GM23338 (cell line): ENCODE measurements around the gene TINAG. TPM values are rescaled to one million over a fixed set of nuclear protein-coding genes. Genes with fewer than 3 reads are reported as not detected.

Experiments used
- ATAC-seq: fragments of 200-7000 bp; cut with Tn5 transposase; 3 replicates; pipeline ENCODE4 v1.9.1; 2020
- DNase-seq: peaks from one replicate; pipeline ENCODE4 v3.0.0-alpha.2; 2015; ENCODE audit warnings: low spot score
- H2AFZ ChIP-seq: fragments of 200-600 bp; sonication (generic); 2 replicates; pipeline ENCODE4 v1.8.0; 2016; ENCODE audit warnings: antibody characterized with exemption, mild to moderate bottlenecking, moderate library complexity
- H3F3A ChIP-seq: fragments of 200-600 bp; sonication (generic); replicated peaks from 2 replicates; pipeline ENCODE4 v1.8.0; 2017; ENCODE audit warnings: antibody characterized with exemption, mixed run types, low read depth
- H3K27ac ChIP-seq: fragments of 200-600 bp; sonication (generic); 2 replicates; pipeline ENCODE4 v1.6.1; 2016; ENCODE audit warnings: low read depth
- H3K27me3 ChIP-seq: fragments of 200-600 bp; sonication (generic); 2 replicates; pipeline ENCODE4 v1.8.0; 2016; ENCODE audit warnings: mild to moderate bottlenecking, mixed run types, moderate library complexity; ENCODE audit not compliant: insufficient read depth
- H3K36me3 ChIP-seq: fragments of 200-600 bp; sonication (generic); 2 replicates; pipeline ENCODE4 v1.8.0; 2016; ENCODE audit warnings: mild to moderate bottlenecking; ENCODE audit not compliant: insufficient read depth
- H3K4me1 ChIP-seq: fragments of 200-600 bp; sonication (generic); 2 replicates; pipeline ENCODE4 v1.8.0; 2016; ENCODE audit warnings: mild to moderate bottlenecking, moderate library complexity; ENCODE audit not compliant: insufficient read depth
- H3K4me2 ChIP-seq: fragments of 200-600 bp; sonication (generic); 2 replicates; pipeline ENCODE4 v1.7.1; 2017; ENCODE audit warnings: mixed run types
- H3K4me3 ChIP-seq: fragments of 200-600 bp; sonication (generic); 2 replicates; pipeline ENCODE4 v1.6.1; 2016; ENCODE audit warnings: mixed run types
- H3K79me2 ChIP-seq: fragments of 200-600 bp; sonication (generic); replicated peaks from 2 replicates; pipeline ENCODE4 v1.8.0; 2017; ENCODE audit warnings: mild to moderate bottlenecking; ENCODE audit not compliant: insufficient read depth
- H3K9me2 ChIP-seq: fragments of 200-600 bp; sonication (generic); 2 replicates; pipeline ENCODE4 v1.8.0; 2017; ENCODE audit not compliant: insufficient read depth
- H4K20me1 ChIP-seq: fragments of 200-600 bp; sonication (generic); replicated peaks from 2 replicates; pipeline ENCODE4 v1.8.0; 2017; ENCODE audit warnings: mild to moderate bottlenecking; ENCODE audit not compliant: insufficient read depth
- H3K27ac Mint-ChIP-seq: 2 replicates; pipeline ENCODE4 v1.8.0; 2020; ENCODE audit warnings: inconsistent platforms, mild to moderate bottlenecking, moderate library complexity, mixed read lengths
- H3K27me3 Mint-ChIP-seq: 3 replicates; pipeline ENCODE4 v1.8.0; 2022; ENCODE audit warnings: low read depth, mild to moderate bottlenecking, moderate library complexity, mixed read lengths, inconsistent platforms; ENCODE audit not compliant: insufficient read depth, poor library complexity
- H3K36me3 Mint-ChIP-seq: 3 replicates; pipeline ENCODE4 v1.8.0; 2021; ENCODE audit warnings: low read depth, mild to moderate bottlenecking, inconsistent platforms, moderate library complexity, mixed read lengths
- H3K4me1 Mint-ChIP-seq: 3 replicates; pipeline ENCODE4 v1.8.0; 2020; ENCODE audit warnings: mild to moderate bottlenecking, inconsistent platforms, mixed read lengths
- H3K4me3 Mint-ChIP-seq: 3 replicates; pipeline ENCODE4 v1.8.0; 2021; ENCODE audit warnings: moderate library complexity, mild to moderate bottlenecking, inconsistent platforms, mixed read lengths
- H3K9me3 Mint-ChIP-seq: 3 replicates; pipeline ENCODE4 v1.8.0; 2020; ENCODE audit warnings: moderate library complexity, mild to moderate bottlenecking, inconsistent platforms, mixed read lengths
- EZH2 ChIP-seq: fragments of 200-600 bp; sonication (generic); IDR thresholded peaks from one replicate; pipeline ENCODE4 v1.8.0; 2017; ENCODE audit warnings: antibody characterized with exemption, mild to moderate bottlenecking, low read depth; ENCODE audit not compliant: unreplicated experiment
- NANOG ChIP-seq: IDR thresholded peaks from 2 replicates; pipeline ENCODE4 v1.6.1; 2016; ENCODE audit warnings: antibody characterized with exemption, borderline replicate concordance
- POLR2AphosphoS5 ChIP-seq: IDR thresholded peaks from 2 replicates; pipeline ENCODE4 v1.6.1; 2016; ENCODE audit warnings: antibody characterized with exemption, low read depth
- STAT1 ChIP-seq: IDR thresholded peaks from one replicate; pipeline ENCODE4 v1.6.1; 2016; ENCODE audit warnings: antibody characterized with exemption; ENCODE audit not compliant: unreplicated experiment
- ZNF114 ChIP-seq: fragments of 250-450 bp; sonication (Bioruptor Pico); IDR thresholded peaks from 2 replicates; pipeline ENCODE4 v1.5.0; 2020; ENCODE audit warnings: mild to moderate bottlenecking, moderate library complexity
- ZNF331 ChIP-seq: fragments of 250-450 bp; sonication (Bioruptor Pico); IDR thresholded peaks from 2 replicates; pipeline ENCODE4 v1.5.0; 2020; ENCODE audit warnings: low read depth, mild to moderate bottlenecking, moderate library complexity
- polyA plus RNA-seq: library from polyadenylated mRNA; unstranded; fragments of >200 nt; fragmentation: Nextera tagmentation; extraction: Ambion mirVana; gene quantifications from 2 replicates; pipeline ENCODE4 v1.2.1, GENCODE V29; 2016
- total RNA-seq: library from RNA; depleted of rRNA; stranded (reverse); fragments of >200 nt; shearing (Covaris generic); gene quantifications from 2 replicates; pipeline ENCODE4 v1.2.3, GENCODE V29; 2014
- TF ChIP-seq, protein P1 (sequence below): fragments of 250-450 bp; sonication (Bioruptor Pico); IDR thresholded peaks from 2 replicates; pipeline ENCODE4 v1.5.0; 2020; ENCODE audit warnings: mild to moderate bottlenecking, moderate library complexity
- TF ChIP-seq, protein P2 (sequence below): IDR thresholded peaks from 2 replicates; pipeline ENCODE4 v1.6.1; 2016; ENCODE audit warnings: antibody characterized with exemption
- TF ChIP-seq, protein P3 (sequence below), 2 experiments: fragments of 200-600 bp in 1 of 2; sonication (generic) in 1 of 2; conservative IDR thresholded peaks; 2 replicates each; pipeline versions ENCODE4 v1.5.1 to v1.6.1; 2016 to 2017; ENCODE audit warnings: antibody characterized with exemption in 2 of 2, low read depth in 2 of 2, mild to moderate bottlenecking in 2 of 2, moderate library complexity in 1 of 2

The TINAG gene
- total and polyA plus RNA-seq, 2 experiments from 2014 or later: not detected

DNA sequence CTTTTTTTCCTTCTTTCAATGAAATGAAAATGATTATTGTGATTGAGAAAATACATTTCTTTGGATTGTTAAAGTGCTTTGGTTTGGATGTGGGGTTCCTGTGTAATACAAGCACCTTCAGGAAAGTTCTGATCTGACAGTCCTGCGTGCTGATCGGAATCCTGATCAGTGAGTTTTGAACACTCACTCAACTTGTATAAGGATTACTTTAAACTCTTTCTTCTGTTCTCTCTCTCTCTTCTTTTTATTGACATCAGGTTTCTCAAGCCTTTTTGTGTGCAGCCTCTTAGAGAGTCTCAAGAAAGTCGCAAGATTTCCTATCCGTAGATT lies 710 bp downstream of the TINAG start:
- Histone ChIP-seq H3K27ac (no peak overlapping the region), H3K27me3 (no peaks in the 10 kb centered on the region), H3K79me2 (no peaks in the 10 kb centered on the region), H3F3A (no peaks in the 10 kb centered on the region), H2AFZ (peak overlapping the region; percentile 33; the same call in 1 of the 2 replicates), H3K4me1 (peaks cover 6% of the 10 kb centered on the region; the same call in 1 of the 2 replicates), H3K4me2 (no peak overlapping the region), H3K9me2 (peaks cover 18% of the 10 kb centered on the region), H3K4me3 (no peak overlapping the region), H3K36me3 (no peaks in the 10 kb centered on the region), H4K20me1 (no peaks in the 10 kb centered on the region)
- Mint-ChIP-seq H3K4me1 (peaks cover 3% of the 10 kb centered on the region; the same call in 1 of the 3 replicates), H3K36me3 (no peaks in the 10 kb centered on the region), H3K9me3 (no peaks in the 10 kb centered on the region), H3K27ac (no peak overlapping the region), H3K27me3 (peaks cover 2% of the 10 kb centered on the region), H3K4me3 (no peak overlapping the region)
- TF ChIP-seq, protein P1, sequence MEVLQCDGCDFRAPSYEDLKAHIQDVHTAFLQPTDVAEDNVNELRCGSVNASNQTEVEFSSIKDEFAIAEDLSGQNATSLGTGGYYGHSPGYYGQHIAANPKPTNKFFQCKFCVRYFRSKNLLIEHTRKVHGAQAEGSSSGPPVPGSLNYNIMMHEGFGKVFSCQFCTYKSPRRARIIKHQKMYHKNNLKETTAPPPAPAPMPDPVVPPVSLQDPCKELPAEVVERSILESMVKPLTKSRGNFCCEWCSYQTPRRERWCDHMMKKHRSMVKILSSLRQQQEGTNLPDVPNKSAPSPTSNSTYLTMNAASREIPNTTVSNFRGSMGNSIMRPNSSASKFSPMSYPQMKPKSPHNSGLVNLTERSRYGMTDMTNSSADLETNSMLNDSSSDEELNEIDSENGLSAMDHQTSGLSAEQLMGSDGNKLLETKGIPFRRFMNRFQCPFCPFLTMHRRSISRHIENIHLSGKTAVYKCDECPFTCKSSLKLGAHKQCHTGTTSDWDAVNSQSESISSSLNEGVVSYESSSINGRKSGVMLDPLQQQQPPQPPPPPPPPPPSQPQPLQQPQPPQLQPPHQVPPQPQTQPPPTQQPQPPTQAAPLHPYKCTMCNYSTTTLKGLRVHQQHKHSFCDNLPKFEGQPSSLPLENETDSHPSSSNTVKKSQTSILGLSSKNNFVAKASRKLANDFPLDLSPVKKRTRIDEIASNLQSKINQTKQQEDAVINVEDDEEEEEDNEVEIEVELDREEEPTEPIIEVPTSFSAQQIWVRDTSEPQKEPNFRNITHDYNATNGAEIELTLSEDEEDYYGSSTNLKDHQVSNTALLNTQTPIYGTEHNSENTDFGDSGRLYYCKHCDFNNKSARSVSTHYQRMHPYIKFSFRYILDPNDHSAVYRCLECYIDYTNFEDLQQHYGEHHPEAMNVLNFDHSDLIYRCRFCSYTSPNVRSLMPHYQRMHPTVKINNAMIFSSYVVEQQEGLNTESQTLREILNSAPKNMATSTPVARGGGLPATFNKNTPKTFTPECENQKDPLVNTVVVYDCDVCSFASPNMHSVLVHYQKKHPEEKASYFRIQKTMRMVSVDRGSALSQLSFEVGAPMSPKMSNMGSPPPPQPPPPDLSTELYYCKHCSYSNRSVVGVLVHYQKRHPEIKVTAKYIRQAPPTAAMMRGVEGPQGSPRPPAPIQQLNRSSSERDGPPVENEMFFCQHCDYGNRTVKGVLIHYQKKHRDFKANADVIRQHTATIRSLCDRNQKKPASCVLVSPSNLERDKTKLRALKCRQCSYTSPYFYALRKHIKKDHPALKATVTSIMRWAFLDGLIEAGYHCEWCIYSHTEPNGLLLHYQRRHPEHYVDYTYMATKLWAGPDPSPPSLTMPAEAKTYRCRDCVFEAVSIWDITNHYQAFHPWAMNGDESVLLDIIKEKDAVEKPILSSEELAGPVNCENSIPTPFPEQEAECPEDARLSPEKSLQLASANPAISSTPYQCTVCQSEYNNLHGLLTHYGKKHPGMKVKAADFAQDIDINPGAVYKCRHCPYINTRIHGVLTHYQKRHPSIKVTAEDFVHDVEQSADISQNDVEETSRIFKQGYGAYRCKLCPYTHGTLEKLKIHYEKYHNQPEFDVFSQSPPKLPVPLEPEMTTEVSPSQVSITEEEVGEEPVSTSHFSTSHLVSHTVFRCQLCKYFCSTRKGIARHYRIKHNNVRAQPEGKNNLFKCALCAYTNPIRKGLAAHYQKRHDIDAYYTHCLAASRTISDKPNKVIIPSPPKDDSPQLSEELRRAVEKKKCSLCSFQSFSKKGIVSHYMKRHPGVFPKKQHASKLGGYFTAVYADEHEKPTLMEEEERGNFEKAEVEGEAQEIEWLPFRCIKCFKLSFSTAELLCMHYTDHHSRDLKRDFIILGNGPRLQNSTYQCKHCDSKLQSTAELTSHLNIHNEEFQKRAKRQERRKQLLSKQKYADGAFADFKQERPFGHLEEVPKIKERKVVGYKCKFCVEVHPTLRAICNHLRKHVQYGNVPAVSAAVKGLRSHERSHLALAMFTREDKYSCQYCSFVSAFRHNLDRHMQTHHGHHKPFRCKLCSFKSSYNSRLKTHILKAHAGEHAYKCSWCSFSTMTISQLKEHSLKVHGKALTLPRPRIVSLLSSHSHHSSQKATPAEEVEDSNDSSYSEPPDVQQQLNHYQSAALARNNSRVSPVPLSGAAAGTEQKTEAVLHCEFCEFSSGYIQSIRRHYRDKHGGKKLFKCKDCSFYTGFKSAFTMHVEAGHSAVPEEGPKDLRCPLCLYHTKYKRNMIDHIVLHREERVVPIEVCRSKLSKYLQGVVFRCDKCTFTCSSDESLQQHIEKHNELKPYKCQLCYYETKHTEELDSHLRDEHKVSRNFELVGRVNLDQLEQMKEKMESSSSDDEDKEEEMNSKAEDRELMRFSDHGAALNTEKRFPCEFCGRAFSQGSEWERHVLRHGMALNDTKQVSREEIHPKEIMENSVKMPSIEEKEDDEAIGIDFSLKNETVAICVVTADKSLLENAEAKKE: no peak
- no peak for TF ChIP-seq POLR2AphosphoS5
- no peak for TF ChIP-seq ZNF114
- TF ChIP-seq NANOG: no peak
- no peak for TF ChIP-seq ZNF331 (CRISPR knock-in tag)
- no peak for ATAC-seq
- no peak for DNase-seq

DNA sequence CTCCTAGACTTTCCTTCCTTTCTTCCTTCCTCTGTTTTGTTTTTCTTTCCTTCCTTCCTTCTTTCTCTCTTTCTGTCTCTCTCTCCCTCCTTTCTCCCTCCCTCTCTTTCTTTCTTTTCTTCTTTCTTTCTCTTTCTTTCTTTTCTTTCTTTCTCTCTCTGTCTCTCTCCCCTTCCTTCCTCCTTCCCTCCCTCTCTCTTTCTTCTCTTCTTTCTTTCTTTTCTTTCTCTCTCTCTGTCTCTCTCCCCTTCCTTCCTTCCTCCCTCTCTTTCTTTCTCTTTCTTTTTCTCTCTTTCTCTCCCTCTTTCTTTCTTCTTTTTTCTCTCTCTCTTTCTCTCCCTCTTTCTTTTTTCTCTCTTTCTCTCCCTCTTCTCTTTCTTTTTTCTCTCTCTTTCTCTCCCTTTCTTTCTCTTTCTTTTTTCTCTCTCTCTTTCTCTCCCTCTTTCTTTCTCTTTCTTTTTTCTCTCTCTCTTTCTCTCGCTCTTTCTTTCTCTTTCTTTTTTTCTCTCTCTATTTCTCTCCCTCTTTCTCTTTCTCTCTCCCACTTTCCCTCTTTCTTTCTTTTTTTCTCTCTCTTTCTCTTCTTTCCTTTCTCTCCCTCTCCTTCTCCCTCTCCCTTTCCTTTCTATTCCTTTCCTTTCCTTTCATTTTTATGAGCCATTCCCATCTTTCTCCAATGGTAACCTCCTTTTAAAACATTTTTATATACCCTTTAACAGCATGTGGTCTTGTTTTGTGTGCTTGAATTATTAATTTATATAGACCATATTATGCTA lies 2.3 kb downstream of the TINAG start:
- Mint-ChIP-seq H3K4me3 (no peak overlapping the region), H3K27me3 (peaks cover 2% of the 10 kb centered on the region), H3K36me3 (no peaks in the 10 kb centered on the region), H3K27ac (no peak overlapping the region), H3K4me1 (peaks cover 3% of the 10 kb centered on the region; the same call in 1 of the 3 replicates), H3K9me3 (no peaks in the 10 kb centered on the region)
- ATAC-seq (no peak), DNase-seq (no peak)
- Histone ChIP-seq H3K9me2 (peaks cover 12% of the 10 kb centered on the region), H3F3A (no peaks in the 10 kb centered on the region), H3K36me3 (no peaks in the 10 kb centered on the region), H3K79me2 (no peaks in the 10 kb centered on the region), H3K4me3 (no peak overlapping the region), H2AFZ (no peak overlapping the region; the same call in 1 of the 2 replicates), H3K27ac (no peak overlapping the region), H3K27me3 (no peaks in the 10 kb centered on the region), H3K4me2 (no peak overlapping the region), H4K20me1 (no peaks in the 10 kb centered on the region), H3K4me1 (no peaks in the 10 kb centered on the region)
- TF ChIP-seq, protein P2, sequence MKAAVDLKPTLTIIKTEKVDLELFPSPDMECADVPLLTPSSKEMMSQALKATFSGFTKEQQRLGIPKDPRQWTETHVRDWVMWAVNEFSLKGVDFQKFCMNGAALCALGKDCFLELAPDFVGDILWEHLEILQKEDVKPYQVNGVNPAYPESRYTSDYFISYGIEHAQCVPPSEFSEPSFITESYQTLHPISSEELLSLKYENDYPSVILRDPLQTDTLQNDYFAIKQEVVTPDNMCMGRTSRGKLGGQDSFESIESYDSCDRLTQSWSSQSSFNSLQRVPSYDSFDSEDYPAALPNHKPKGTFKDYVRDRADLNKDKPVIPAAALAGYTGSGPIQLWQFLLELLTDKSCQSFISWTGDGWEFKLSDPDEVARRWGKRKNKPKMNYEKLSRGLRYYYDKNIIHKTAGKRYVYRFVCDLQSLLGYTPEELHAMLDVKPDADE: no peak
- TF ChIP-seq, protein P3, sequence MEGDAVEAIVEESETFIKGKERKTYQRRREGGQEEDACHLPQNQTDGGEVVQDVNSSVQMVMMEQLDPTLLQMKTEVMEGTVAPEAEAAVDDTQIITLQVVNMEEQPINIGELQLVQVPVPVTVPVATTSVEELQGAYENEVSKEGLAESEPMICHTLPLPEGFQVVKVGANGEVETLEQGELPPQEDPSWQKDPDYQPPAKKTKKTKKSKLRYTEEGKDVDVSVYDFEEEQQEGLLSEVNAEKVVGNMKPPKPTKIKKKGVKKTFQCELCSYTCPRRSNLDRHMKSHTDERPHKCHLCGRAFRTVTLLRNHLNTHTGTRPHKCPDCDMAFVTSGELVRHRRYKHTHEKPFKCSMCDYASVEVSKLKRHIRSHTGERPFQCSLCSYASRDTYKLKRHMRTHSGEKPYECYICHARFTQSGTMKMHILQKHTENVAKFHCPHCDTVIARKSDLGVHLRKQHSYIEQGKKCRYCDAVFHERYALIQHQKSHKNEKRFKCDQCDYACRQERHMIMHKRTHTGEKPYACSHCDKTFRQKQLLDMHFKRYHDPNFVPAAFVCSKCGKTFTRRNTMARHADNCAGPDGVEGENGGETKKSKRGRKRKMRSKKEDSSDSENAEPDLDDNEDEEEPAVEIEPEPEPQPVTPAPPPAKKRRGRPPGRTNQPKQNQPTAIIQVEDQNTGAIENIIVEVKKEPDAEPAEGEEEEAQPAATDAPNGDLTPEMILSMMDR (conservative IDR thresholded peaks at IDR 0.05; ENCODE audit: low read depth in 2 of 2): no peak
- no peak for TF ChIP-seq STAT1
- no peak for TF ChIP-seq NANOG
- no peak for TF ChIP-seq ZNF331 (CRISPR knock-in tag)
- no peak for TF ChIP-seq EZH2
